ENCODE data around the gene SPATA31D4.

DNA sequence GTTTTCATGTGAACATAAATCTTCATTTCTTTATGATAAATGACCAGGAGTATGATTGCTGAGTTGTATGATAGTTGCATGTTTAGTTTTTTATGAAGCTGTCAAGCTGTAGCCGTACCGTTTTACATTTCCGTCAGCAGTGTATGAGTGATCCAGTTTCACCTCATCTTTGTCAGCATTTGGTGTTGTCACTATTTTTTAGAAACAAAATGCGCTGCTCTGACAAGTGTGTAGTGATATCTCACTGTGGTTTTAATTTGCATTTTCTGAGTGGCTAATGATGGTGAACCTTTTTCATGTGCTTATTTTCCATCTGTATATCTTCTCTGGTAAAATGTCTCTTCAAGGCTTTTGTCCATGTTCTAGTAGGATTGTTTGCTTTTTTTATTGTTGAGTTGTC lies 53.7 kb downstream of the SPATA31D4 start:
- TF ChIP-seq, protein P1, sequence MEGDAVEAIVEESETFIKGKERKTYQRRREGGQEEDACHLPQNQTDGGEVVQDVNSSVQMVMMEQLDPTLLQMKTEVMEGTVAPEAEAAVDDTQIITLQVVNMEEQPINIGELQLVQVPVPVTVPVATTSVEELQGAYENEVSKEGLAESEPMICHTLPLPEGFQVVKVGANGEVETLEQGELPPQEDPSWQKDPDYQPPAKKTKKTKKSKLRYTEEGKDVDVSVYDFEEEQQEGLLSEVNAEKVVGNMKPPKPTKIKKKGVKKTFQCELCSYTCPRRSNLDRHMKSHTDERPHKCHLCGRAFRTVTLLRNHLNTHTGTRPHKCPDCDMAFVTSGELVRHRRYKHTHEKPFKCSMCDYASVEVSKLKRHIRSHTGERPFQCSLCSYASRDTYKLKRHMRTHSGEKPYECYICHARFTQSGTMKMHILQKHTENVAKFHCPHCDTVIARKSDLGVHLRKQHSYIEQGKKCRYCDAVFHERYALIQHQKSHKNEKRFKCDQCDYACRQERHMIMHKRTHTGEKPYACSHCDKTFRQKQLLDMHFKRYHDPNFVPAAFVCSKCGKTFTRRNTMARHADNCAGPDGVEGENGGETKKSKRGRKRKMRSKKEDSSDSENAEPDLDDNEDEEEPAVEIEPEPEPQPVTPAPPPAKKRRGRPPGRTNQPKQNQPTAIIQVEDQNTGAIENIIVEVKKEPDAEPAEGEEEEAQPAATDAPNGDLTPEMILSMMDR (IDR thresholded peaks at IDR 0.05 in 2 of 3, conservative IDR thresholded peaks at IDR 0.05 in 1 of 3; ENCODE audit: control insufficient read depth in 2 of 3, extremely low read depth in 1 of 3, insufficient read depth in 1 of 3, low read depth in 3 of 3, low read length in 3 of 3): no peak
- TF ChIP-seq, protein P2, sequence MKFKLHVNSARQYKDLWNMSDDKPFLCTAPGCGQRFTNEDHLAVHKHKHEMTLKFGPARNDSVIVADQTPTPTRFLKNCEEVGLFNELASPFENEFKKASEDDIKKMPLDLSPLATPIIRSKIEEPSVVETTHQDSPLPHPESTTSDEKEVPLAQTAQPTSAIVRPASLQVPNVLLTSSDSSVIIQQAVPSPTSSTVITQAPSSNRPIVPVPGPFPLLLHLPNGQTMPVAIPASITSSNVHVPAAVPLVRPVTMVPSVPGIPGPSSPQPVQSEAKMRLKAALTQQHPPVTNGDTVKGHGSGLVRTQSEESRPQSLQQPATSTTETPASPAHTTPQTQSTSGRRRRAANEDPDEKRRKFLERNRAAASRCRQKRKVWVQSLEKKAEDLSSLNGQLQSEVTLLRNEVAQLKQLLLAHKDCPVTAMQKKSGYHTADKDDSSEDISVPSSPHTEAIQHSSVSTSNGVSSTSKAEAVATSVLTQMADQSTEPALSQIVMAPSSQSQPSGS (IDR thresholded peaks at IDR 0.05; ENCODE audit: low read length): no peak
- TF ChIP-seq ZSCAN29 (IDR thresholded peaks at IDR 0.05): no peak
- TF ChIP-seq SMC3 (IDR thresholded peaks at IDR 0.05; ENCODE audit: borderline replicate concordance, low read length): no peak
- no peak for TF ChIP-seq EZH2 (IDR thresholded peaks at IDR 0.05; ENCODE audit: borderline replicate concordance, control insufficient read depth, low read depth, low read length)
- no peak for TF ChIP-seq STAT1 (conservative IDR thresholded peaks at IDR 0.05)
- no peak for TF ChIP-seq LARP7 (IDR thresholded peaks at IDR 0.05)
- TF ChIP-seq DPF2 (IDR thresholded peaks at IDR 0.05): no peak
- no peak for TF ChIP-seq MXI1 (IDR thresholded peaks at IDR 0.05; ENCODE audit: low read depth, low read length)
- no peak for TF ChIP-seq GABPA (IDR thresholded peaks at IDR 0.05; ENCODE audit: low read depth)
- TF ChIP-seq, protein P3, sequence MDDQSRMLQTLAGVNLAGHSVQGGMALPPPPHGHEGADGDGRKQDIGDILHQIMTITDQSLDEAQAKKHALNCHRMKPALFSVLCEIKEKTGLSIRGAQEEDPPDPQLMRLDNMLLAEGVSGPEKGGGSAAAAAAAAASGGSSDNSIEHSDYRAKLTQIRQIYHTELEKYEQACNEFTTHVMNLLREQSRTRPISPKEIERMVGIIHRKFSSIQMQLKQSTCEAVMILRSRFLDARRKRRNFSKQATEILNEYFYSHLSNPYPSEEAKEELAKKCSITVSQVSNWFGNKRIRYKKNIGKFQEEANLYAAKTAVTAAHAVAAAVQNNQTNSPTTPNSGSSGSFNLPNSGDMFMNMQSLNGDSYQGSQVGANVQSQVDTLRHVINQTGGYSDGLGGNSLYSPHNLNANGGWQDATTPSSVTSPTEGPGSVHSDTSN (IDR thresholded peaks at IDR 0.05; ENCODE audit: insufficient replicate concordance, low read depth, low read length): no peak
- TF ChIP-seq HDGF (IDR thresholded peaks at IDR 0.05): no peak
- no peak for TF ChIP-seq BMI1 (IDR thresholded peaks at IDR 0.05; ENCODE audit: borderline replicate concordance)
- TF ChIP-seq POLR2A (IDR thresholded peaks at IDR 0.05; ENCODE audit: low read depth, low read length): no peak
